GM15510 (cell line): ENCODE results near the gene TANGO2.

Experiments
- POLR2A ChIP-seq: IDR thresholded peaks from 3 replicates; pipeline ENCODE4 v1.6.1; 2011; ENCODE audit warnings: borderline replicate concordance; ENCODE audit not compliant: insufficient read length; ENCODE audit errors: extremely low read depth

The TANGO2 gene

GRCh38 chr22:20044495-20045151, 23.7 kb downstream of the TANGO2 start:
- TF ChIP-seq POLR2A: no peak

GRCh38 chr22:20046730-20047129, 25.8 kb downstream of the TANGO2 start:
- no peak for TF ChIP-seq POLR2A

GRCh38 chr22:20051927-20052308, 31.0 kb downstream of the TANGO2 start:
- no peak for TF ChIP-seq POLR2A

GRCh38 chr22:20052309-20053259, 31.7 kb downstream of the TANGO2 start:
- no peak for TF ChIP-seq POLR2A

- no peak for TF ChIP-seq POLR2A
Observed at GRCh38 chr22:20053407-20054033, 32.6 kb downstream of the TANGO2 start.

GRCh38 chr22:20054034-20054427, 33.1 kb downstream of the TANGO2 start:
- no peak for TF ChIP-seq POLR2A

- no peak for TF ChIP-seq POLR2A
Observed at GRCh38 chr22:20054485-20054884, 33.6 kb downstream of the TANGO2 start.

- no peak for TF ChIP-seq POLR2A
Observed at GRCh38 chr22:20055144-20055543, 34.2 kb downstream of the TANGO2 start.

GRCh38 chr22:20055654-20056053, 34.7 kb downstream of the TANGO2 start:
- TF ChIP-seq POLR2A: no peak

GRCh38 chr22:20056161-20056560, 35.3 kb downstream of the TANGO2 start:
- TF ChIP-seq POLR2A: no peak

- no peak for TF ChIP-seq POLR2A
Observed at GRCh38 chr22:20056696-20057386, 35.9 kb downstream of the TANGO2 start.

GRCh38 chr22:20057596-20058268, 36.8 kb downstream of the TANGO2 start:
- no peak for TF ChIP-seq POLR2A

GRCh38 chr22:20058989-20059770, 38.3 kb downstream of the TANGO2 start:
- no peak for TF ChIP-seq POLR2A

GRCh38 chr22:20060700-20061480, 40.0 kb downstream of the TANGO2 start:
- no peak for TF ChIP-seq POLR2A

GRCh38 chr22:20061481-20061861, 40.6 kb downstream of the TANGO2 start:
- TF ChIP-seq POLR2A: no peak
